HG02798 (cell line): ENCODE results near the gene CBX4.

Experiments
- ATAC-seq: cut with Tn5 transposase; IDR thresholded peaks from one replicate; pipeline ENCODE4 v1.9.1; 2021; ENCODE audit warnings: mild to moderate bottlenecking; ENCODE audit not compliant: unreplicated experiment, poor library complexity

The CBX4 gene

GRCh38 chr17:79842656-79843473 lies 3.6 kb upstream of the CBX4 start:
- no peak for ATAC-seq

- no peak for ATAC-seq
Observed at GRCh38 chr17:79842136-79842655, 3.0 kb upstream of the CBX4 start.

GRCh38 chr17:79841369-79842135 lies 2.3 kb upstream of the CBX4 start:
- no peak for ATAC-seq

GRCh38 chr17:79840989-79841286 lies 1.7 kb upstream of the CBX4 start:
- ATAC-seq, result no peak

GRCh38 chr17:79840269-79840988 lies 1.2 kb upstream of the CBX4 start:
- ATAC-seq, result no peak

- peak; percentile 24 for ATAC-seq
Observed at GRCh38 chr17:79838522-79839274, 542 bp downstream of the CBX4 start.

- no peak for ATAC-seq
Observed at GRCh38 chr17:79837888-79838521, 1.2 kb downstream of the CBX4 start.

- no peak for ATAC-seq
Observed at GRCh38 chr17:79836972-79837887, 2.0 kb downstream of the CBX4 start.

- ATAC-seq, result no peak
Observed at GRCh38 chr17:79836510-79836971, 2.7 kb downstream of the CBX4 start.

- no peak for ATAC-seq
Observed at GRCh38 chr17:79835953-79836509, 3.2 kb downstream of the CBX4 start.

GRCh38 chr17:79835470-79835899 lies 3.8 kb downstream of the CBX4 start:
- no peak for ATAC-seq

GRCh38 chr17:79834565-79835469 lies 4.4 kb downstream of the CBX4 start:
- ATAC-seq, result no peak

GRCh38 chr17:79833744-79834564 lies 5.3 kb downstream of the CBX4 start:
- ATAC-seq, result no peak

- no peak for ATAC-seq
Observed at GRCh38 chr17:79833110-79833450, 6.2 kb downstream of the CBX4 start.

- no peak for ATAC-seq
Observed at GRCh38 chr17:79832218-79833109, 6.8 kb downstream of the CBX4 start.
